Mesenchymal stem cell (in vitro differentiated cells and primary cell): ENCODE results near the gene MSH4.

Source experiments
- DNase-seq: peaks from one replicate; pipeline ENCODE4 v3.0.0-alpha.2; 2013
- H2AFZ ChIP-seq: one replicate; pipeline ENCODE4 v1.6.1; 2013; ENCODE audit warnings: low read depth, mild to moderate bottlenecking, control low read depth, inconsistent platforms, low read length, moderate library complexity
- H2AK5ac ChIP-seq: 2 replicates; pipeline ENCODE4 v1.6.1; 2013; ENCODE audit warnings: low read length, moderate library complexity, mild to moderate bottlenecking, inconsistent platforms; ENCODE audit not compliant: severe bottlenecking
- H2BK120ac ChIP-seq: one replicate; pipeline ENCODE4 v1.6.1; 2013; ENCODE audit warnings: low read depth, mild to moderate bottlenecking, inconsistent platforms, low read length, moderate library complexity
- H2BK12ac ChIP-seq, 2 experiments: one replicate each; pipeline ENCODE4 v1.6.1; 2013; ENCODE audit warnings: inconsistent platforms in 2 of 2, low read length in 2 of 2, mild to moderate bottlenecking in 2 of 2, moderate library complexity in 2 of 2, control low read depth in 1 of 2
- H2BK15ac ChIP-seq: one replicate; pipeline ENCODE4 v1.6.1; 2013; ENCODE audit warnings: mild to moderate bottlenecking, low read depth, inconsistent platforms; ENCODE audit not compliant: poor library complexity, severe bottlenecking
- H2BK5ac ChIP-seq: 2 replicates; pipeline ENCODE4 v1.6.1; 2013; ENCODE audit warnings: low read depth, mild to moderate bottlenecking, low read length, control low read depth, inconsistent platforms; ENCODE audit not compliant: poor library complexity, severe bottlenecking
- H3K14ac ChIP-seq, 2 experiments: one replicate each; pipeline ENCODE4 v1.6.1; 2013; ENCODE audit warnings: inconsistent platforms in 2 of 2, low read length in 2 of 2, control low read depth in 1 of 2, mild to moderate bottlenecking in 1 of 2, moderate library complexity in 1 of 2
- H3K18ac ChIP-seq, 2 experiments: one replicate each; pipeline ENCODE4 v1.6.1; 2013; ENCODE audit warnings: inconsistent platforms in 2 of 2, low read length in 2 of 2, control low read depth in 1 of 2, low read depth in 1 of 2, mild to moderate bottlenecking in 1 of 2
- H3K23ac ChIP-seq, 2 experiments: one replicate each; pipeline ENCODE4 v1.6.1; 2013; ENCODE audit warnings: inconsistent platforms in 2 of 2, low read length in 2 of 2, mild to moderate bottlenecking in 2 of 2, moderate library complexity in 2 of 2, control low read depth in 1 of 2
- H3K27ac ChIP-seq: 2 replicates; pipeline ENCODE4 v1.5.1; 2013; ENCODE audit warnings: mild to moderate bottlenecking, moderate library complexity, low read length, control low read depth, inconsistent platforms; ENCODE audit not compliant: poor library complexity, severe bottlenecking
- H3K27me3 ChIP-seq, 2 experiments: 2 replicates each; pipeline versions ENCODE4 v1.6.1 to v1.7.0; 2013; ENCODE audit warnings: low read length in 2 of 2, mild to moderate bottlenecking in 2 of 2, moderate library complexity in 2 of 2, control low read depth in 1 of 2, inconsistent platforms in 1 of 2; ENCODE audit not compliant: control insufficient read depth in 1 of 2, insufficient read depth in 1 of 2
- H3K36me3 ChIP-seq, 2 experiments: 2 replicates each; pipeline versions ENCODE4 v1.6.1 to v1.7.0; 2013; ENCODE audit warnings: low read length in 2 of 2, control low read depth in 1 of 2, inconsistent platforms in 1 of 2, low read depth in 1 of 2, mild to moderate bottlenecking in 1 of 2; ENCODE audit not compliant: insufficient read depth in 2 of 2, control insufficient read depth in 1 of 2
- H3K4ac ChIP-seq, 2 experiments: one replicate each; pipeline ENCODE4 v1.6.1; 2013; ENCODE audit warnings: inconsistent platforms in 2 of 2, low read length in 2 of 2, mild to moderate bottlenecking in 2 of 2, moderate library complexity in 2 of 2, control low read depth in 1 of 2, low read depth in 1 of 2
- H3K4me1 ChIP-seq: 2 replicates; pipeline ENCODE4 v1.6.1; 2013; ENCODE audit warnings: low read depth, low read length, control low read depth; ENCODE audit not compliant: control insufficient read depth, insufficient read depth
- H3K4me2 ChIP-seq: 2 replicates; pipeline ENCODE4 v1.6.1; 2013; ENCODE audit warnings: low read length, mild to moderate bottlenecking, inconsistent platforms; ENCODE audit not compliant: poor library complexity, severe bottlenecking
- H3K4me3 ChIP-seq, 2 experiments: 2 replicates each; pipeline versions ENCODE4 v1.5.1 to v1.7.0; 2013; ENCODE audit warnings: low read length in 2 of 2, mild to moderate bottlenecking in 2 of 2, control low read depth in 1 of 2, low read depth in 1 of 2; ENCODE audit not compliant: insufficient read depth in 1 of 2
- H3K79me1 ChIP-seq: replicated peaks from 2 replicates; pipeline ENCODE4 v1.6.1; 2013; ENCODE audit warnings: mild to moderate bottlenecking, control low read depth, low read length, inconsistent platforms; ENCODE audit not compliant: poor library complexity, severe bottlenecking
- H3K9ac ChIP-seq: 2 replicates; pipeline ENCODE4 v1.7.0; 2013; ENCODE audit warnings: mild to moderate bottlenecking, low read length, moderate library complexity
- H3K9me3 ChIP-seq: 2 replicates; pipeline ENCODE4 v1.7.0; 2013; ENCODE audit warnings: mild to moderate bottlenecking, low read length; ENCODE audit not compliant: control insufficient read depth
- H4K8ac ChIP-seq: one replicate; pipeline ENCODE4 v1.6.1; 2013; ENCODE audit warnings: inconsistent platforms, mild to moderate bottlenecking, low read length, moderate library complexity
- H4K91ac ChIP-seq: one replicate; pipeline ENCODE4 v1.6.1; 2013; ENCODE audit warnings: mild to moderate bottlenecking, low read length, inconsistent platforms
- WGBS: methylation state at CpG from one replicate; pipeline ENCODE4 v1.1.7; 2013; ENCODE audit warnings: mixed read lengths; 5-methylcytosine and 5-hydroxymethylcytosine counted together

MSH4 gene

DNA sequence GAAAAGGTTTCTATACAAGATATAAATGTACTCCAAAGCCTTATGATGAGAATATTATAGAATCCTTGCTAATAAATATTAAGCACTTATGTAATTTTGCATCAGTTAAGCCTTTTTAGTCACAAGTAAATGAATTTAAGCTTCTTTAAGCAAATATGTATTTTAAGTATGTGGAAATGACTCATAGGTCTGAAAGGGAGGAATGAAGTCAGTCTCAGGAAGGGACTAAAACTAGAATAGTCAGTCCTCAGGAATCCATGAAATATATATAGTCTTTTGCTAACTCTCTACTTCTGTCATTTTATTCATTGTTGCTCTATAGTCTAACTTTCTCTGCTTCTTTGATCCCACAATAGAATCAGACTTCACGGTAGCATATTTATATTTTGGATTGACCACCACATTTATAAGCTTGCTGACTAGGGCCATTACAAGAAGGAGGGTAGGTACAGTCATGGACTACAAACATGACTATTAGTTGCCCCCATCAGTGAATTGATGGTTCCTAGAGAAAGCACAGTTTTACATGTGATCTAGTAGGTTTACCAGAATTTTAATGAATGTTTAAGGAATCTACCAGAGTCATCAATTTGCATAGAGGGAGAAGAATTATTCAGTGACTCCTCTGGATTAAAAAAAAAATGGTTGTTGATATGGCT, 30.9 kb upstream of the MSH4 start:
- peaks cover 4% of the 10 kb centered on the region for H3K4me1 ChIP-seq
- H3K9ac ChIP-seq: peak overlapping the region; percentile 50
- no peak overlapping the region for H2AFZ ChIP-seq
- H3K9me3 ChIP-seq: no peaks in the 10 kb centered on the region
- no peak overlapping the region for H2BK5ac ChIP-seq
- no peak overlapping the region for H2AK5ac ChIP-seq
- H3K36me3 ChIP-seq: peaks cover 0 to 11% of the 10 kb centered on the region in 2 experiments
- no peak overlapping the region for H3K23ac ChIP-seq
- H3K27me3 ChIP-seq: no peaks in the 10 kb centered on the region
- peaks cover 1% of the 10 kb centered on the region for H3K79me1 ChIP-seq
- no peak overlapping the region for H4K91ac ChIP-seq
- no peak overlapping the region for H2BK120ac ChIP-seq
- no peak overlapping the region for H3K18ac ChIP-seq
- no peak overlapping the region for H2BK15ac ChIP-seq
- H3K27ac ChIP-seq: peak overlapping the region; percentile 98
- peak overlapping the region; percentile 34 for H3K4me2 ChIP-seq
- peak; percentile 73 for DNase-seq
- no peak overlapping the region for H3K4ac ChIP-seq
- no peak overlapping the region for H3K4me3 ChIP-seq
- no peak overlapping the region for H2BK12ac ChIP-seq
- H3K14ac ChIP-seq: no peak overlapping the region
- H4K8ac ChIP-seq: no peak overlapping the region
- WGBS: no CpG with 5 or more reads among the region's 1 CpG

DNA sequence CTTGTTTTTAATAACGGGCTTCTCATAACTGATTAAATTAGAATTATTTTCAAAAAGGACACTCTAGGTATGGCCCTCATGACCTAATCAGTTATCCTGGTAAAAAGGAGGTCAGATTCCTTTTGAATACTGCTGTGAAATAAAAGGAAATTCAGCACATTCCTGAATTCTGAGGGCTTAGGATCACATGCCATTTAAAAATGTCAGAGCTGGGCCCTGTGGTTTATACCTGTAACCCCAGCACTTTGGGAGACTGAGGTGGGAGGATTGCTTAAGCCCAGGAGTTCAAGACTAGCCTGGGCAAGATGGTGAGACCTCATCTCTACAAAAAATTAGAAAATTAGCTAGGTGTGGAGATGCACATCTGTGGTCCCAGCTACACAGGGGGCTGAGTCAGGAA, 28.7 kb upstream of the MSH4 start:
- Histone ChIP-seq H3K27me3 (no peaks in the 10 kb centered on the region), H3K36me3 (peaks cover 0 to 6% of the 10 kb centered on the region in 2 experiments), H3K23ac (no peak overlapping the region), H3K4me3 (no peak overlapping the region), H4K8ac (no peak overlapping the region), H2AFZ (no peak overlapping the region), H3K18ac (no peak overlapping the region), H4K91ac (no peak overlapping the region), H3K9ac (no peak overlapping the region), H2BK12ac (no peak overlapping the region), H2BK15ac (no peak overlapping the region), H3K14ac (no peak overlapping the region), H3K4ac (no peak overlapping the region), H3K4me1 (peaks cover 4% of the 10 kb centered on the region), H3K9me3 (no peaks in the 10 kb centered on the region), H2BK120ac (no peak overlapping the region), H3K27ac (peak overlapping the region; percentile 78), H2AK5ac (peak overlapping the region; percentile 56), H3K4me2 (no peak overlapping the region), H2BK5ac (no peak overlapping the region), H3K79me1 (no peaks in the 10 kb centered on the region)
- DNase-seq: no peak
- WGBS: no CpG with 5 or more reads among the region's 1 CpG

DNA sequence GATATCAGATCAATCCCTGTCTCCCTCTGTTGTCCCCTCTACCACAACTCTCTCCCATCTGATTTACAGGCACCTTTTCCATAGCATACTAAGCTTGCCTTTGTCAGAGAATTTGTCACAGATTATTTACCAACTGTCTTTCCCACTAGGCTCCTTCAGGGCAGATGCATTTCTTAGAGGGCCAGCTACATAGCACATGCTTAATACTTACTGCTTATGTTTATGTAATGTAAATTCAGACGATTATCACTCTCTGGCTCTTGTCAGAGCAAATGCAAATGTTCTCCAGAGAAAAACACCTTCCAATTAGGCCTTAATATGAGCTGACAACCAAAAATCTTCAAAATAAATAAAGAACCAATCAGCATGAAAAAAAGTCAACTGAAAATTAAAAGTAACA, 25.9 kb upstream of the MSH4 start:
- Histone ChIP-seq H3K9ac (no peak overlapping the region), H3K4ac (no peak overlapping the region), H3K18ac (no peak overlapping the region), H3K36me3 (no peaks in the 10 kb centered on the region), H2BK12ac (no peak overlapping the region), H3K9me3 (no peaks in the 10 kb centered on the region), H3K4me3 (no peak overlapping the region), H2AK5ac (no peak overlapping the region), H3K27me3 (no peaks in the 10 kb centered on the region), H3K14ac (no peak overlapping the region), H3K79me1 (no peaks in the 10 kb centered on the region), H3K4me2 (no peak overlapping the region), H2BK5ac (no peak overlapping the region), H4K91ac (no peak overlapping the region), H3K23ac (no peak overlapping the region), H2BK120ac (no peak overlapping the region), H2AFZ (no peak overlapping the region), H3K4me1 (peaks cover 4% of the 10 kb centered on the region), H3K27ac (no peak overlapping the region), H2BK15ac (no peak overlapping the region), H4K8ac (no peak overlapping the region)
- WGBS: no CpG with 5 or more reads among the region's 1 CpG
- no peak for DNase-seq

DNA sequence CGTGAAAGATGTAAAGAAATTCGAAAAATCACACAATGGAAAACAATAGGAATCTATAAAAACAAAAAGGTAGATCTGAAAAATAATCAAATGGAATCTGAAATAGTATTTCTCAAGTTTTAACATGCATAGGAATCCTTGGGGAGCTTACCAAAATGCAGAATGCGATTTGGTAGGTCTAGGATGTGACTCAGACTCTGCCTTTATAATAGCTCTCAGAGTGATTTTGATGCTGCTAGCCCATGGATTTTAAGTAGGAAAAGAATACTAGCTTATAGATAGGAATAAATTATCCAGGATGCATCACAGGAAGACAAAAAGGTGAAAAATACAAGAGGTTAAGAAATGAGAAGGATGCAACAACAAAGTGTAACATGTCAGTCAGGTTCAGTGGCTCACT, 24.7 kb upstream of the MSH4 start:
- Histone ChIP-seq H2BK120ac (no peak overlapping the region), H2BK5ac (no peak overlapping the region), H3K4me1 (peaks cover 2% of the 10 kb centered on the region), H3K23ac (no peak overlapping the region), H4K8ac (no peak overlapping the region), H3K4me3 (no peak overlapping the region), H2BK12ac (no peak overlapping the region), H3K9ac (no peak overlapping the region), H4K91ac (no peak overlapping the region), H3K79me1 (no peaks in the 10 kb centered on the region), H3K14ac (no peak overlapping the region), H2AFZ (no peak overlapping the region), H3K4me2 (no peak overlapping the region), H3K18ac (no peak overlapping the region), H3K9me3 (no peaks in the 10 kb centered on the region), H3K27me3 (no peaks in the 10 kb centered on the region), H3K27ac (no peak overlapping the region), H2AK5ac (no peak overlapping the region), H2BK15ac (no peak overlapping the region), H3K36me3 (no peaks in the 10 kb centered on the region), H3K4ac (no peak overlapping the region)
- no peak for DNase-seq
- 89% methylated on average over 1 of the region's 3 CpGs for WGBS
